ENCODE measurements around the gene GNPTG.

GNPTG gene

GRCh38 chr16:1375741-1376410 lies 24.1 kb downstream of the GNPTG start:
- no peak for DNase-seq

- DNase-seq = no peak
Measured at GRCh38 chr16:1377406-1378010, 25.8 kb downstream of the GNPTG start.

- DNase-seq = no peak
Measured at GRCh38 chr16:1378087-1378803, 26.5 kb downstream of the GNPTG start.

GRCh38 chr16:1378804-1379303 lies 27.1 kb downstream of the GNPTG start:
- DNase-seq = peak; percentile 88

- peak; percentile 57 for DNase-seq
Measured at GRCh38 chr16:1379304-1380076, 27.8 kb downstream of the GNPTG start.

GRCh38 chr16:1380195-1380594 lies 28.5 kb downstream of the GNPTG start:
- no peak for DNase-seq

- DNase-seq = no peak
Measured at GRCh38 chr16:1381612-1382406, 30.1 kb downstream of the GNPTG start.

GRCh38 chr16:1383556-1383955 lies 31.8 kb downstream of the GNPTG start:
- DNase-seq = no peak

- no peak for DNase-seq
Measured at GRCh38 chr16:1385232-1385631, 33.5 kb downstream of the GNPTG start.

GRCh38 chr16:1387331-1387730 lies 35.6 kb downstream of the GNPTG start:
- DNase-seq = no peak

GRCh38 chr16:1389762-1390161 lies 38.0 kb downstream of the GNPTG start:
- DNase-seq = no peak

GRCh38 chr16:1390239-1390779 lies 38.6 kb downstream of the GNPTG start:
- no peak for DNase-seq

- no peak for DNase-seq
Measured at GRCh38 chr16:1392826-1393225, 41.1 kb downstream of the GNPTG start.

GRCh38 chr16:1393613-1394176 lies 42.0 kb downstream of the GNPTG start:
- no peak for DNase-seq

- DNase-seq = no peak
Measured at GRCh38 chr16:1394367-1394951, 42.7 kb downstream of the GNPTG start.

- no peak for DNase-seq
Measured at GRCh38 chr16:1395444-1396031, 43.8 kb downstream of the GNPTG start.

GRCh38 chr16:1397779-1398178 lies 46.0 kb downstream of the GNPTG start:
- no peak for DNase-seq

- DNase-seq = no peak
Measured at GRCh38 chr16:1398351-1398750, 46.6 kb downstream of the GNPTG start.

GRCh38 chr16:1398826-1399581 lies 47.3 kb downstream of the GNPTG start:
- no peak for DNase-seq
